ENCODE measurements around the gene ACBD6.

ACBD6 gene

DNA sequence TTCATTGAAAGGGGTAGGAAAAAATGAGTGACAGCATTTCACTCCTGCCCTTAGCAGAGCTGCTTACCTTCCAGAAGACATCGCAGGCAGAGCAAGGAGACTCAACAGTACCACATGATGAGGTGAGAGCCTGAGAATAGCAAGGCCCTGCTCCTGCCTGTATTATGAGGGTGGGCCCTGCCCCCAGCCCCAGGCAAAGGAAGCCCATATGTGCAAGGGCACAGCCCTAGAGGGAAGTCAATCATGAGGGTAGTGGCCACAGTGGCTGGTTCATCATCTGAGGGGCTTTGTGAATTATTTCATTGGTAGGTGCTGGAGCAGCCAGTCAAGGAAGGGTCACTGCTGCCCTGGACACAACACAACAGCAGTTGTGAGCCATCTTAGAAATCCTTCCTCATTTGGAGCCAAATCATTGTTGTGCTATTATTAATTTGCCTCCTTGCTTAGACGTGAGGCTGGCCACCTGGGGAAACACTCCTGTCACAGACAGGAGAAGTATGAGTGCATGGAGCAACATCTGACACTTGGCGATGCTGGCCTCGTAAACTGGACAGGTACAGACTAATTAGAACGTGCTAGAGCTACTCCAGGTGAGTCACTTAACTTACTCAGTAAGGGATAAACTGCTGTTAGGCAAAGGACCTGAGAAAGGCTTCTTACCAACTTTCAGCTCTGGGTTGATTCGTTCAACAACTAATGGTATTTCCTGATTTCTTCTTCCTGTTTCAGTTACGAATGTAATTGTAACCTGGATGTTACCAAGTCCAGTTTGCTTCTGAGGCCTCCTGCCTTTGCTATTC is 22.7 kb upstream of the ACBD6 start:
- DNase-seq = no peak

DNA sequence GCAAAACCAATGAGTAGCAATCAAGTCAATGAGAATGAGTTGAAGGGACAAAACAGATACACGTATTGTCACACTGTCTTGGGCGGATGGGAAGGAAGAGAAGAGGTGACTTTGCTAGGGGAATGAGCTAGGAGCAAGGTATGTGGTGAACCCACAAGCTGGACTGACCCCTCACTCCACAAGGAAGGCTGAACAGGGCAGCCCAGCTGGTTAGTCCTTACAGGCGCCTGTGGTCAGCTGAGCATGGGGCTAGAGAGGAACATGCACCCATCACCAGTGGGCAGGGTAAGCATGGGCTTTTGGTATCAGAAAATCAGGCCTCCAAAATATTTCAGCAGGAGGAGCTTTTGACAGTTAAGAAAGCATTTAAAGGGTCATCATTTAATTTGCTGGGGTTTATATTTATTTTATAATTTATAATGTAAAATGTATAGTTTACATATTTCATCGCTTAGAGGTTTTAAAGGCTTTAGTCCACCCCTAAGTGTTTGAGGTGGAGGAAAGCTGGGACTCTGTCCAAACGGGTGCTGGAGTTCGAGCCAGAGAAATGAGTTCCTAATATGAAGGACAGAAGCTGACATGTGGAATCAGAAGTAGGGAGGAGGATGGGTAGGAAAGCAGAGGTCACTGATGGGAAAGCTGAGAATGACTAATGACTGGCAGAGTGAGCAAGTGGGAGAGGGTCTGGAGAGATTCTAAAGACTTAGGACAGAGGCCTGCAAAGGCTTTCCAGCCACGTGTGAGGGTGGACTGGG is 22.0 kb upstream of the ACBD6 start:
- DNase-seq = no peak

DNA sequence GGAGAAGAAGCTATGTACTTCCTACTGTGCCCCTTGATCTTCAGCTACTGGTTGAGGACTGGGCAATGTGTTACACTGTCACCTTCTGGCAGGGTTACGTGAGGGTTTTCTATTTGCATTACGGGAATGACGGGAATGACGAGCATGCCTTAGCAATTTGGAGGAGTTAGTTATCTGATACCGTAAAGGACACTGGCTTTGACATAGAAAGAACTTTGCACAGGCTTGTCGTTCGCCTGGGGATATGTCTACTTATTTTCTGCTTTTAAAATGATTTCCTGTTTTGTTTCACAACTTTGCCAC is 19.8 kb upstream of the ACBD6 start:
- no peak for DNase-seq

DNA sequence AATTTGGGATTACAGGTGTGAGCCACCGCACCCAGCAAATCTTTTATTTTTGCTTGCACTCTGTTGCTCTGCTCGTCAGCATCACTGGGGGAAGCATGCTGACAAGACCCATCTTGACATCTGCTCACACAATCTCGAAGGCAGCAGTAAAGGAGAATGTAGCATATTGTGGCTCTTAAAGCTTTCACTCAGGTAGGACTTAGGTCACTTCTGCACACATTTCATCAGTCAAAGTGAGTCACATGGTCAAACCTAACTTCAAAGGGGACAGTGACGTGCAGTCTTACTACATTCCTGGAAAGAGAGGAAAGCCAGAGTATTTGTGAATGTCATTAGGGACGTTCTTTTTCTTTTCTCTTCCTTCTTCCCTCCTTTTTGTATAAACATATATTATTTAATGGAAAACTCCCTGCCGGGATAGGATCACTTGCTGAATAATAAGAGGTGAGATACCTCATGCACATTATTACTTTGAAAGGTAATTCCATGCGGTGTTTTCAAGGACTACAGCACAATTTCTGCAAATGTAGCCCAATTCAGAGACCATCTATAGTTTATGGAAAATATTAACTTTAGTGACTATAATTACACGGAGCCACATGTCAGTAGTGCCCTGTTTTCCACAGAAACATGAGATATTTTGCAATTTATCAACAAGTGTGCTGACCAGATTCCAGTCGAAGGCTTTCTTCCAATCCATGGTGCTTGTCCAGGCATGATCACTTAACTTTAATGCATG is 19.3 kb upstream of the ACBD6 start:
- DNase-seq = no peak

DNA sequence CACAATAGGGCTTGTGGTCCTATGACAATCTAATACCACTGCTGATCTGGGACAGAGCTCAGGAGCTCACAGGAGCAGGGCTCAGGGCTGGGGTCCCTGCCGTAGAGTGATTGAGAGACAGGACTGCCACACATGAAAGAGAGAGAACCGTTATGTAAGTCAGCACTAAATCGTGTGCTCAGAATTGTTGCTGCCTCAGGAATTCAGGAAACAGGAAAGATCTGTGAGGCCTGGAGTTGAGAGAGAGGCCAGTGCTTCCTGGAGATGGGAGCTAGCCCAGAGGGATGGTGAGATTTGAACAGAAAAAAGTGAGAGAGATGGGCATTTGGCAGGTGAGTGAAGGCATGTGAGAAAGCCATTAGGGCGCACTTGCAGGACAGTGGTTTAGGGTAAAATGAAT is 17.5 kb upstream of the ACBD6 start:
- DNase-seq = no peak

DNA sequence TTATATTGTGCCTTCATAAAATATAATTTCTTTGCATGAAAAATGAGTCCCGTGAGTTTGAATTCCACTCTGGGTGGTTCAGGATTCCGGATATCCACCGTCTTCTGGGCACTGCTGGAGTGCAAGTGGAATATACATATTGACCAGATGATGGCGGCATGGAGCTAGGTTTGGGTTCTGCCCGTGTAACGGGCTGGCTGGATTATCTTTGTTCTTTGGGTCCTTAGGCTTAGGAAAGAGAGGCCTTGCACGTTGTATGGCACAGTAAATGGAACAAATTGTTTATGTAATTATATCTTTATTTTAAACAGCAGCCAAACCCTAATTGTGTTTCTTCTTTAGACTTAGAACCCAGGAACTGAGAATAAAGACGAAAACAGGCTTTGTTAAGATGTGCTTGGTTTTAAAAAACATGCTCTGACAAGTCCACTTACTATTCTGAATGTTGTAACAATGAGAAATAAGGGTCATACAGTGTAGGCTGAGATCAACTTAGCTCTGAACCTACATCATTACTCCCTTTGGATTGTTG is 13.5 kb upstream of the ACBD6 start:
- DNase-seq = peak; percentile 26

DNA sequence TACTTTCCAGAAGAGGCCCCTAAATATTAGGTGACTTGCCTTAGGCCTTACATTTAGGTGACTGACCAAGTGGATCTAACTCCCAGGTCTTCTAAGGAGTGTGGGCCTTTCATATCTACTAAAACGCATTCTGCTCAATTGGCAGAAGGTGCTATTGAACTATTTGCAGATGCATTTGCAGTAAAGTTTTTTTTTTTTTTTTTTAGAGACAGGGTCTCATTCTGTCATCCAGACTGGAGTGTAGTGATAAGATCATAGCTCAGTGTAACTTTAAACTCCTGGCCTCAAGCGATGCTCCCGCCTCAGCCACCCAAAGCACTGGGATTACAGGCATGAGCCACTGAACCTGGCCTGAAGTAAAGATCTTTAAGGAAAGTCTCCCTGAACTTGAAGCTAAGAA is 13.0 kb upstream of the ACBD6 start:
- no peak for DNase-seq

DNA sequence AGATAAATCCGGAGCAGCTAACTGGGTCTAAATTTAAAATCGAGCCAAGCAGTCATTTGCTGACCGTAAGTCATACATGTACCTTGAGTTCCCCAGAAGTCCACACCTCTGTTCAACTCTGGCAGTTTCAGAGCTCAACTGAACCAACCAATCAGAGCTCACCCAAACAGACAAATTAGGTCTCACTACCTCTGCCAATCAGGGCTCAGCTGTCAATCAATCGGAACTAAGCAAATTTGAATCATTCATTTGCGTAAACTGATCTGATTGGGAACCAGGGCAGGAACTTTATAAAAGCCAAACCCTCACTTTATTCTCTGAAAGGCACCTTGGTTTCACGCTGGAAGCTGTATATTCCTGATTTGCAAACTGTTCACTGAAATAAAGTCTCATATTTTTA is 11.2 kb upstream of the ACBD6 start:
- no peak for DNase-seq

DNA sequence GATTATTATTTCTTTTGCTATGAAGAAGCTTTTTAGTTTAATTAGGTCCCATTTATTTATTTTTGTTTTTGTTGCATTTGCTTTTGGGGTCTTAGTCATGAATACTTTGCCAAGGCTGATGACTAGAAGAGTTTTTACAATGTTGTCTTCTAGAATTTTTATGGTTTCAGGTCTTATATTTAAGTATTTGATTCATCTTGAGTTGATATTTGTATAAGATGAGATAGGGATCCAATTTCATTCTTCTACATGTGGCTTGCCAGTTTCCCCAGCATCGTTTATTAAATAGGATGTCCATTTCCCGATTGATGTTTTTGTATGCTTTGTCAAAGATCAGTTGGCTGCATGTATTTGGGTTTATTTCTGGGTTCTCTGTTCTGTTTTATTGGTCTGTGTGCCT is 8.5 kb upstream of the ACBD6 start:
- no peak for DNase-seq

DNA sequence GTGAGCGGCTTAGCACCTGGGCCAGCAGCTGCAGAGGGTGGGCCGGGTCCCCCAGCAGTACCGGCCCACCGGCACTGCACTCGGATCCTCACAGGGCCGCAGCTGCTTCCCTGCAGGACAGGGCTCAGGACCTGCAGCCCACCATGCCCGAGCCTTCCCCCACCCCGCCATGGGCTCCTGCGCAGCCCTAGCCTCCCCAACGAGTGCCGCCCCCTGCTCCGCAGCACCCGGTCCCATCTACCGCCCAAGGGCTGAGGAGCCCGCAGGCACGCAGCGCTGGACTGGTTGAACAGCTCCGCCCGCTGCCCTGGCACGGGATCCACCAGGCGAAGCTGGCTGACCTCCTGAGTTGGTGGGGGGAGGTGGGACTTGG is 6.3 kb upstream of the ACBD6 start:
- DNase-seq = no peak

DNA sequence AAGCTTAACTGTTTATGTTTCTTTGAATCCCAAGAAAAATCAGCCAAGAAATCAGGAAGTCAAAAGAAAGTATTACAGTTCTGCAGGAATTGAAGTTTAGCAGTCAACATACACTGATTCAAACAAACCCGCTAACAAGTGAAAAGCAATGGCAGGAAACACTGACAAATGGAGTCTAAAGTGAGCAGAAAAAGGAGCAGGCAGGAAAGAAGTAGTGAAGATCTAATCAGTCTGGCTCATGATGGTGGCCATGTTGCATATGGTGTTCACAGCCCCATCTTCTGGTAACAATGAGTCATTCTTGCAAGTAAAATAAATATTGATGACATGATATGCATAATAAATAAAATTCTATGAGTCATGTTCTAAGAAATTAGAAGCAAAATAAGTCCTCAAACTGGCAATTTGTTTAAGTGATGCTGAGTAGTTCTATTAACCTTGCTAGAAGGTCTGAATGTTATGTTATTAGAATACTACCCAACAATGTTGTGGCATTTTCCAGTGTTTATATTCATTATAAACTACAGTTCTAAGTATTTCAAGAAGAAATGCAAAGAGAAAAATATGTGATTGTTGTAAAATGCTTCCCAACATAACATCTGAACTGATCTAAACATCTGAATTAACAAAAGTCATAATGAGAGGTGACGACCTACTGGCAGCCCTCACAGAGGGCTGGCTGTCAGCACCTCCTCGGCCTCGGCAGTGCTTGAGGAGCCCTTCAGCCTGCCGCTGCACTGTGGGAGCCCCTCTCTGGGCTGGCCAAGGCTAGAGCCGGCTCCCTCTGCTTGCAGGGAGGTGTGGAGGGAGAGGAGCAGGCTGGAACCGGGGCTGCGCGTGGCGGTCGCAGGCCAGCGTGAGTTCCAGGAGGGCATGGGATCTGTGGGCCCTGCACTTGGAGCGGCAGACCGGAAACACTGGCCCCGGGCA is 5.7 kb upstream of the ACBD6 start:
- DNase-seq = no peak

DNA sequence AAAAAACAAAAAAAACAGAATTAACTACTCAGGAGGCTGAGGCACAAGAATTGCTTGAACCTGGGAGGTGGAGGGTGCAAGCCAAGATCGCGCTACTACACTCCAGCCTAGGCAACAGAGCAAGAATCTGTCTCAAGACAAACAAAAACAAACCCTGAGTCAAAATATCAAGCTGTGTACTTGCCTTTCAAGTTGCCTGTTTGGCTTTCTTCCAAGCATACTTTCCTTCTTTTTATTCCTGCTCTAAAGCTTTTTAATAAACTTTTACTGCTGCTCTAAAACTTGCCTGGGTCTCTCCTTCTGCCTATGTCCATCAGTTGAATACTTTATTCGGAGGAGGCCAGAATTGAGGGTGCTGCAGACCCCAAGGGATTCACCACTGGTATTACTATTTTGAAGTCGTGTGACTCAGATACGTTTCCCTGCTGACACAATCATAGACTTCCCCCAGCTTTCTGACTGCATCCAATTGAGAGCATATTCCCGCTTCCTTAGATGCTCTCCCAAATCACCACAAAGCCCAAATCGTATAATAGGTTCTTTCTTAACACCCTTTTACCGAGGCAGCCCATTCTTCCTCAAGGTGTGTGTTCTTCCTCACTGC is 3.5 kb upstream of the ACBD6 start:
- no peak for DNase-seq

DNA sequence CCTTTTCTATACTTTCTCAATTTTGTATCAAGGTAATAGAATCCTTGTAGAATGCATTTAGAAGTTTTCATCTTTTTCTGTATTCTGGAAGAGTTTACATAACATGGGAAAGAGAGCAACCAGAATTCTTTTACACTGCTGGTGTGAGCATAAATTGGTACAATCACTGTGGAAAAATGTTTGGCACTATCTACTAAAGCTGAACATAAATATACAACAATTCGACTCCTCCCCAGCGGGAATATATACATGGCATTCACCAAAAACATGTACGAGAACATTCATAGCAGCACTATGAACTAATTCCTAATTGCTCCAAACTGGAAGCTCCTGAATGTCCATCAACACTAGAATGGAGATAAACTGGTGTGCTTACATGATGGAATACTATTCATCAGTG is 1.8 kb upstream of the ACBD6 start:
- no peak for DNase-seq

DNA sequence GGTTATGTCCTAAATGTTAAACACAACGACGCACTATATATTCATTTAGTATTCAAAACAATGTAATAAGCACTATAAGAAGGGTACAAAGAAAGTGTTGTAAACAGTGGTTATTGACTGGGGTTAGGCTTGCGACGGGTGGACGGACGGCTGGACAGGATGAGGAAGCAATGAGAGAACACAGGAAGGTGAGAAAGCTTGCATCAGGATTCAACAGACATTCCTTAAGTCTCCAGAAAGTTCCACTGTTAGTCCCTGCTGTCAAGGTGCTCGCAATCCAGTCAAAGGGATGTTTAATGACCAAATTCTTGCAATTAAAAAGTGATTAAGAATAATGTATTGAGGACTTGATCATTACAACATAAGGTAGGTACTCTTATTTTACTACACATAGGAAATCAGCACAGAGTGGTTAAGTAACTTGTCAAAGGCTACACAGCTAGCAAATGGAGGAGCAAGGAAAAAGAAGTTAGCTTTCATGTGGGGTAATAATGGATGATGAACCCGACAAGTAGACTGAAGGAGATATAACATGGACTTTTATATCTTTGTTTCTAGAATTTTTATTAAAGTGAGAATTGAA is 994 bp upstream of the ACBD6 start:
- no peak for DNase-seq

DNA sequence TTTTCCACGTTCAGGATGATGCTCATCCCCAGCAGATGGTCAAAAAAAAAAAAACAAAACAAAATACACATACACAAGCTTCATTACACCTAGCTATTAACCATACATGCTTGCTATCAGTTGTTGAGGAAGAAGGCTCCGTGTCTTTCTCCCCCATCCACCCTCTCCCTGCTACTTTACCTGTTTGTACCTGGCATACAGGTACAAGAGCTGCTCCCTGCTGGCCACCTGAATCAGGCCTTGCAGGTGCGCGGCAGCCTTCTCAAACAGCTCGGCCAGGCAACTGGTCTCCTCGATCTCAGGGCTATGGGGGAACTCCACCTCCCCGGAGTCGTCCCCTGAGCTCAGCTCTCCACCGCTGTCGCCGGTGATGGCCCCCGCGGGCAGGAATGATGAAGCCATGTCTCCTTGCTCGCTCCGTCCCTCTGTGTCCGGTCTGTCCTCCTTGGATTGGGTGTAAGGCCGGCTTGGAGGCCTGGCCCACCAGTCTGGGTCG is 464 bp downstream of the ACBD6 start:
- DNase-seq = no peak

DNA sequence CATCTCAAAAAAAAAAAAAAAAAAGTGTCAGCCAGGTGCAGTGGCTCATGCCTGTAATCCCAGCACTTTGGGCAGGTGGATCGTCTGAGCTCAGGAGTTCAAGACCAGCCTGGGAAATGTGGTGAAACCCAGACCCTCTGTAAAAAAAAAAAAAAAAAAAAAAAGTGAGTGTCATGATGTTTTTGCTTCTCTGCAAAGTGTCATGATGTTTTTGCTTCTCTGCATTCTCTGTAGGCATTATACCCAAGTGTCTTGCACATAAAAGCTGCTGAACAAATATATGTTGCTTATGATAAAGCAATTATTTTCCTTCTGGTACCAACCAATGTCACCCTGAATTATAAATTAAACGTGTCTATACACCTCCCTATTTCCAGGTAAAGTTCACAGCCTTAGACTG is 1.7 kb downstream of the ACBD6 start:
- no peak for DNase-seq

DNA sequence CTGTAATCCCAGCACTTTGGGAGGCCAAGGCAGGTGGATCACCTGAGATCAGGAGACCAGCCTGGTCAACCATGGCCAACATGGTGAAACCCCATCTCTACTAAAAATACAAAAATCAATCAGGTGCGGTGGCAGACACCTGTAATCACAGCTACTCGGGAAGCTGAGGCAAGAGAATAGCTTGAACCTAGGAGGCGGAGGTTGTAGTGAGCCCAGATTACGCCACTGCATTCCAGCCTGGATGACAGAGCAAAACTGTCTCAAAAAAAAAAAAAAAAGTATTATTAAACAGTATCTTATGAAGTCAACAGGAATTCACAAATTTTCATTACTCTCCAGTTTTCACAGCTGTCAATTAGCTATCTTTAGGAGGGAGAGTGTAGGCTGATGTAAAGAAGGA is 3.8 kb downstream of the ACBD6 start:
- no peak for DNase-seq

DNA sequence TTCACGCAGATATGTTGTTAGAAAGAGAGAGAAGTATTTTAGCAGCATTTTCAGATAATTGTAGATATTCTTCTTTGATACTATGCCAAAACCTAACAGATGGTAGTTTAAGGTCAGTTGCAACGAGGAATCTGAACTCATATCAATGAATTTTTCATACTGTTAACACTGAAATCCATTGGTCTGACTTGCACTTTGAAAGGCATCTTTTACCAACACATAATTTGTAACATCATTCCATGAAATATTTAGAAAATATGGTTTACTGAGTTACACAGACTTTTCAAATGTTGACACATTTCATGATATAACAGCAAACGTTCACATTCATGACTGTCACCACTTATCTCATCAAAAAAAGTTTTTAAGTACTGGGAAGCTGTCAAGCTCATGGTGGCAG is 4.6 kb downstream of the ACBD6 start:
- DNase-seq = no peak

DNA sequence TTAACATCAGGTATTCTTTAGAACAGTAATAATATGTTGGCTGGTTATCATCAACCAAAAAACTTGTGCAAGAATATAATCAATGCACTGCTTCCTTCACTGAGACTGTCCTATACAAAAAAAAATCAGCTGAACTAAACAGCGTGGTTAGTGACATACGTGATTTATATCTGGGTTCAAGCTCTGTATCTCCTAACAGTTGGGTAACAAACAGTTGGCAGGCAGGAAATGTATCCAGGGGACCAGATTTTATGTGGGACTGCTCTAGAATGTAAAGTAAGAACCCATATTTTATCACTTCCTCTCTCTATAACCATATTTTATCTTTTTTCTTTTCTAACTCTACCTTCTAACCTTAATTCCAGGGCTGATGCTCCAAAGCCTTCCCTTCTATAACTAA is 8.0 kb downstream of the ACBD6 start:
- no peak for DNase-seq

DNA sequence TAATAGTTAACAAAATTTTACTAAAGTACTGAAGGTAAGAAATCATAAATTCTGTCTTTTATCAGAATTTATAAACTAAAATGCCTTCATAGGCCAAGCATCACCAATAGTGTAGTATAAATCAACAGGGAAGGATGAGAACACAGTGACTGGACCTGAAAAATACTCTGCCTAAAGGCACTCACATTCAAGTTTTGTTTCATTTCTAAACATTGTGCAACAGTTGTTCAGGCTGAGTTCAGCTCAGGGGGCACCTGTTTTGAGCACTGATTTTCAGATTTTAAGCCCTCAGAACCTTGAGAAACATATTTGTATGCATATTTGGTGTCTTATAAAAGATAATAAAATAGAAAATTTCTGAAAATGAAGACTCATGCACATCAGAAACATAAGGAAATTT is 12.4 kb downstream of the ACBD6 start:
- DNase-seq = no peak

DNA sequence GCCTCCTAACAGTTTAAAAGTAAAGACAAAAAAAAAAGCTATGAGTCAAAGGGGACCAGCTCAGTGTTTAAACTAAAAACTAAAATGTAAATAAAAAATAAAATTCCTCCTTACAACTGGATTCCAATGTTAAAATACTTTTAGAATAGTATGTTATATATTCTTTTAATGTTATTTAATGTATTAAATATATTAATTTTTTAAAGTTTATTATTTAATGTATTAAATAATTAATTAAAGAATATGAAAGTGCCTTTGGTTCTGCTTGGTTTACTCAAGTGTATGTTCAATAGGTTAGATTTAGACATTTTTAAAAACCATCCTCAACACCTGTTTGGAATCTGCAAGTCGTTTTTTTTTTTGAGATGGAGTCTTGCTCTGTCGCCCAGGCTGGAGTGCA is 13.1 kb downstream of the ACBD6 start:
- DNase-seq = no peak

DNA sequence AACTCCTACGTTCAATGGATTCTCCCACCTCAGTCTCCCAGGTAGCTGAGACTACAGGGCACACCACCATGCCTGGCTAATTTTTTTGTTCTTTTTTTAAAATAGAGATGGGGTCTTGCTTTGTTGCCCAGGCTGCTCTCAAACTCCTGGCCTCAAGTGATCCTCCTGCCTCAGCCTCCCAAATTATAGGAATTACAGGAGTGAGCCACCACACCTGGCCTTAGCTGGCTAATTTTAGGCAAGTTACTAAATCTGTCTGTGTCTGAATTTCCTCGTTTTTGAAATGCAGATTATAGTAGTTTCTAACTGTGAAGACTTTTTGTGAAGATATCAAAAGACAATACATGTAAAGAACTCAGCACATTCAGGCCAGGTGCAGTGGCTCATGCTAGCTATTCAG is 13.7 kb downstream of the ACBD6 start:
- DNase-seq = no peak
